Omental fat pad (tissue), 4 donors: Measurements from ENCODE around the gene SYNE4. TPM values are rescaled to one million over a fixed set of nuclear protein-coding genes. Genes with fewer than 3 reads are reported as not detected.

Source experiments
- ATAC-seq: fragments of 150-250 bp; one replicate; pipeline ENCODE4 v1.9.1; 2016; ENCODE audit warnings: mild to moderate bottlenecking, moderate library complexity; ENCODE audit not compliant: low FRiP score
- DNase-seq: peaks from one replicate; pipeline ENCODE4 v3.0.0-alpha.2; 2019; ENCODE audit warnings: low spot score
- CTCF ChIP-seq, 3 donors: fragments of 450-650 bp; IDR thresholded peaks; one replicate each; pipeline ENCODE4 v1.5.1; 2016 to 2017; ENCODE audit warnings: antibody characterized with exemption in 3 of 3, mild to moderate bottlenecking in 3 of 3, moderate library complexity in 2 of 3
- total RNA-seq, 4 donors: library from RNA; depleted of rRNA; stranded (reverse); fragments of >200 nt; gene quantifications; one replicate each; pipeline ENCODE4 v1.1.0, GENCODE V29; 2016

Gene SYNE4
- under 1 TPM in 3 of 4 donors, not detected in 1; 0.28 to 0.79 (median 0.50) TPM for total RNA-seq

- no peak for DNase-seq
- no peak for ATAC-seq
- TF ChIP-seq CTCF (IDR thresholded peaks at IDR 0.05) = no peak
These were observed at the start of gene SYNE4 for GRCh38 chr19:36008336-36008978. Gene SYNE4, minus strand, starts transcription at chr19:36008813. Its CDS starts 132 bp downstream, at chr19:36008681.

DNA sequence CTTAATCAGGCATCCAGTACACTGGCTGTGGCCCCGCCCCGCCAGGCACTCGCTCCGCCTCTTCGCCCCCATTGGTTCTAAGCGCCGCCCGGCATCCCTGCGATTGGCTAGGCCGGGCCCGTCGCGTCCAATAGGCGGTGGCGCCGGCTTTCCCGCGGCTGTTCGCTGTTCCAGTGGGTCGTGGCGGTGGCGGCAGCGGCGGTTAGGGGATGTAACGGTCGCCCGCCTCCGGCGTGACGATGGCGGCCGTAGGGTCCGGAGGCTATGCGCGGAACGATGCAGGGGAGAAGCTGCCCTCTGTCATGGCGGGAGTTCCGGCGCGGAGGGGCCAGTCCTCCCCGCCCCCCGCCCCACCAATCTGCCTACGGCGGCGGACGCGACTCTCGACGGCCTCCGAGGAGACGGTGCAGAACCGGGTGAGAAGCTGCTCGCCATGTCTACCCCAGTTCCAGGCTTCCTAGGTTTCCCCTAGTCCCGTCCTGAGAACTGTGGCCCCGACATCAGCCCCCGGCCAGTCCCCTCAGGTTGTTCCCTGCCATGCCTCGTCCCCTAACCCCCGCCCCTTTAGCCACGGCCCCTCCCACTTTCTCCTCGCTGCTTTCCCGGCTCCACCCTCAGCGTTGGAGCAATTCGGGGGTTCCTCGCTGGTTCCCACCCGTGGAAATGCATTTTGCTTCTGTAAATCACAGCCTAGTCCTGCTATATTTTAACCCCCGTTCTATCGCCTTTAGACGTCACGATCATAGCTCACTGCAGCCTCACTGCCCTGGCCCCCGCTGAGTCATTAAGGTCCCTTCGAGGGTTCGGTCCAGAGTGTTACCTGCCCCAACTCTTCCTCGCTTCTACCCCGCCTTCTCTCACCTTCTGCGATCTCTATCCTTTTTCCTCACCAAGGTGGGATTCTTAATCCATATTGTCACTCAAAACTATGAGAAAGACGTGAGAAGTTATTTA lies 46.4 kb upstream of the SYNE4 start, which contains the start of gene WDR62:
Gene WDR62, plus strand, starts transcription at position 165 of the 954 bp plus-strand sequence. Its CDS starts 75 bp downstream, at position 240.
- TF ChIP-seq CTCF (IDR thresholded peaks at IDR 0.05) = no peak
- DNase-seq (peak; percentile 84), ATAC-seq (peak; percentile 86)

GRCh38 chr19:36054119-36054732 lies 45.6 kb upstream of the SYNE4 start, which contains the start of gene THAP8:
Gene THAP8, minus strand, starts transcription at chr19:36054285. Its CDS starts 68 bp downstream, at chr19:36054217.
- peak; percentile 99 for ATAC-seq
- no peak for TF ChIP-seq CTCF (IDR thresholded peaks at IDR 0.05)
- peak; percentile 99 for DNase-seq

DNA sequence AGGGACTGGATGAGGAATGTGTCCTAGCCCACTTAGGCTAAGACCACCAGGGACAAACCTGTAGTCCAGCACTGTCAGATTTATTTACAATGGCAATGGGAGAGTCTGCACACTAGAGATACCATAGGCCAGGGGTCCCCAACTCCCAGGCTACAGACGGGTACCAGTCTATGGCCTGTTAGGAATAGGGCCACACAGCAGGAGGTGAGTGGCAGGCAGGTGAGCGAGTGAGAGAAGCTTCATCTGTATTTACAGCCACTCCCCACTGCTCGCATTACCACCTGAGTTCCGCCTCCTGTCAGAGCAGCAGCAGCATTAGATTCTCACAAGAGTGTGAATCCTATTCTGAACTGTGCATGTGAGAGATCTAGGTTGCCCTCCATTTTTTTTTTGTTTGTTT lies 43.0 kb upstream of the SYNE4 start:
- TF ChIP-seq CTCF (IDR thresholded peaks at IDR 0.05) = no peak
- no peak for ATAC-seq
- DNase-seq = no peak

GRCh38 chr19:36051236-36051635 lies 42.6 kb upstream of the SYNE4 start:
- no peak for TF ChIP-seq CTCF (IDR thresholded peaks at IDR 0.05)
- DNase-seq (no peak), ATAC-seq (no peak)

DNA sequence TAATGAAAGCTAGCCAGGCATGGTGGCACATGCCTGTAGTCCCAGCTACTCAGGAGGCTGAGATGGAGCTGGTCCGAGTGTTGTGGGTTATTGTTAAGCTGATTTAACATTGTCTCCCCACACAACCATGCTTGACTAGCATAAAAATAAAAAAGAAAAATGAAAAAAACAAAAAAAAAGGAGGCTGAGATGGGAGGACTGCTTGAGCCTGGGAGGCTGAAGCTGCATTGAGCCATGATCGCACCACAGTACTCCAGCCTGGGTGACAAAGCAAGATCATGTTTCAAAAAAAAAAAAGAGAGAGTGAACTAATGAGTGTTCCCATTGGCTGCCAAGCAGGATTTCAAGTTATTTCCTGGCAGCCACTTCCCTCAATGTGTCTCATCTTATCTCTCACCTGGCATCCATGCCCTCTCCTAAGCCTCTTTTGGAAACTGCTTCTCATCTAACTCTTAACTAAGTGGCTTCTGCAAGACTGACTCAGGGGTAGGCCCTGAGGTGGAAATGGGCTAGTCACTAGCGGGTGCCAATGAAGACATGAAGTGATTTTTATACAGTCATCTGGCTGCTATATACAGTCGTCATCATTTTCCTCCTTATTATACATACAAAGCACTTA lies 40.6 kb upstream of the SYNE4 start:
- no peak for ATAC-seq
- no peak for TF ChIP-seq CTCF (IDR thresholded peaks at IDR 0.05)

More for the DNA sequence above, 40.6 kb upstream of the SYNE4 start:
- no peak for DNase-seq
